ENCODE results near the gene ANKZF1. TPM values are rescaled to one million over a fixed set of nuclear protein-coding genes. Genes with fewer than 3 reads are reported as not detected.

The ANKZF1 gene
- total and polyA plus RNA-seq, 2 of the 4 experiments (the other 2 are of a cell fraction), result 18.6 to 33.8 TPM

GRCh38 chr2:219252900-219253752 is 23.5 kb downstream of the ANKZF1 start, which contains the start of gene TUBA4B:
TUBA4B (plus strand) TSS chr2:219253243; CDS start chr2:219253408, 165 bp downstream.
- H3K36me3 ChIP-seq (ENCODE audit: control insufficient read depth, insufficient read depth, low read length), result peaks cover 8% of the 10 kb centered on the region; the same call in 1 of the 2 replicates
- H3K4me1 ChIP-seq (ENCODE audit: control insufficient read depth, insufficient read depth, low read length), result peaks cover 40% of the 10 kb centered on the region
- TF ChIP-seq NFE2L2 (IDR thresholded peaks at IDR 0.05; ENCODE audit: low read depth, low read length) (peak; percentile 68), MXI1 (IDR thresholded peaks at IDR 0.05; ENCODE audit: borderline replicate concordance, low read depth, low read length) (0 out of 2 replicates have a peak, but pooled peaks have one; percentile 65), SMC3 (IDR thresholded peaks at IDR 0.05; ENCODE audit: low read depth, low read length) (no peak), ELK1 (IDR thresholded peaks at IDR 0.05; ENCODE audit: borderline replicate concordance, low read depth, low read length) (no peak), CHD1 (IDR thresholded peaks at IDR 0.05; ENCODE audit: low read depth, low read length) (no peak), BHLHE40 (IDR thresholded peaks at IDR 0.05; ENCODE audit: low read depth, low read length) (peak; percentile 80), MAFK (IDR thresholded peaks at IDR 0.05; ENCODE audit: low read depth, low read length) (no peak), FOS (IDR thresholded peaks at IDR 0.05; ENCODE audit: low read depth, low read length) (0 out of 2 replicates have a peak, but pooled peaks have one; percentile 9), USF2 (IDR thresholded peaks at IDR 0.05; ENCODE audit: low read depth, low read length) (peak; percentile 15), POLR2A (IDR thresholded peaks at IDR 0.05; ENCODE audit: low read depth, low read length) (no peak; the same call in 1 of the 2 replicates), RFX5 (IDR thresholded peaks at IDR 0.05; ENCODE audit: low read depth, low read length) (no peak), CEBPB (IDR thresholded peaks at IDR 0.05; ENCODE audit: low read depth, low read length) (no peak), RCOR1 (IDR thresholded peaks at IDR 0.05; ENCODE audit: insufficient replicate concordance, low read length) (peak; percentile 16), MAZ (IDR thresholded peaks at IDR 0.05; ENCODE audit: borderline replicate concordance, low read depth, low read length) (0 out of 2 replicates have a peak, but pooled peaks have one; percentile 13), RAD21 (IDR thresholded peaks at IDR 0.05; ENCODE audit: low read length) (no peak)

More at GRCh38 chr2:219252900-219253752, 23.5 kb downstream of the ANKZF1 start, which contains the start of gene TUBA4B:
- H3K4me3 ChIP-seq (ENCODE audit: insufficient read depth, low read depth, low read length), result peak within 1 kb of the TSS; percentile 57
- no peak within 1 kb of the TSS for H3K14ac ChIP-seq (replicated peaks; ENCODE audit: low read depth, low read length)
- no peak within 1 kb of the TSS; the same call in none of the 2 replicates for H4K5ac ChIP-seq (ENCODE audit: low read depth, low read length)
- peak within 1 kb of the TSS; percentile 96 for H3K4me2 ChIP-seq (ENCODE audit: low read depth, low read length)
- H3K9ac ChIP-seq (ENCODE audit: low read depth, low read length), result peak within 1 kb of the TSS; percentile 3; the same call in 1 of the 2 replicates
- H3K56ac ChIP-seq (ENCODE audit: extremely low read depth, insufficient read depth, low read length), result no peak within 1 kb of the TSS
- H3K18ac ChIP-seq (ENCODE audit: low read depth, low read length), result no peak within 1 kb of the TSS
- H4K91ac ChIP-seq (ENCODE audit: insufficient read depth, low read depth, low read length), result no peak within 1 kb of the TSS; the same call in 1 of the 2 replicates
- 0 out of 2 replicates have a peak, but pooled peaks cover 8% of the 10 kb centered on the region for H4K20me1 ChIP-seq (ENCODE audit: insufficient read depth, low read length)
- ChIA-PET CTCF (interaction anchor here (0.6 kb wide), 2 partner anchors 10 to 37 kb away, joined by 3 read pairs; no protein-coding TSS in a partner anchor), POLR2A (ENCODE audit: unreplicated experiment) (no interaction called here)
- peak within 1 kb of the TSS; percentile 81 for H2AK9ac ChIP-seq (replicated peaks; ENCODE audit: low read depth, low read length, poor library complexity)
- ATAC-seq (ENCODE audit: low read depth) (peak; percentile 4), DNase-seq (peak; percentile 50)
- intact Hi-C loops (cut with micrococcal nuclease) (no loop called here), in situ Hi-C loops (cut with MboI; ENCODE audit: low sequenced_read_pairs) (no loop called here), dilution Hi-C loops (cut with HindIII; ENCODE audit: low sequenced_read_pairs, unreplicated experiment) (no loop called here)
- peaks cover 13% of the 10 kb centered on the region for H3K27me3 ChIP-seq (ENCODE audit: control insufficient read depth, insufficient read depth, low read length)
- H2BK15ac ChIP-seq (ENCODE audit: low read depth, low read length), result no peak within 1 kb of the TSS
- no peak within 1 kb of the TSS; the same call in 1 of the 2 replicates for H3K27ac ChIP-seq (ENCODE audit: insufficient read depth, low read length)
- peak within 1 kb of the TSS; percentile 35 for H3K4ac ChIP-seq (ENCODE audit: low read depth, low read length)
- peak within 1 kb of the TSS; percentile 93 for H2AFZ ChIP-seq (replicated peaks; ENCODE audit: low read length, poor library complexity)
- no peak within 1 kb of the TSS for H2BK20ac ChIP-seq (ENCODE audit: low read depth, low read length)
- no peaks in the 10 kb centered on the region for H3K9me3 ChIP-seq (ENCODE audit: control insufficient read depth, insufficient read depth, low read length)
- peak within 1 kb of the TSS; percentile 76; the same call in 1 of the 2 replicates for H3K23ac ChIP-seq (ENCODE audit: low read depth, low read length)
- peaks cover 25% of the 10 kb centered on the region for H3K9me1 ChIP-seq (ENCODE audit: insufficient read depth, low read length)
- H2BK120ac ChIP-seq (ENCODE audit: low read depth, low read length), result peak within 1 kb of the TSS; percentile 19; the same call in 1 of the 2 replicates
- peak within 1 kb of the TSS in 1 of 2 experiments; percentile 40; a peak in 1 of 4 replicates for H4K8ac ChIP-seq (ENCODE audit: low read depth in 2 of 2, low read length in 2 of 2)
- H3K79me1 ChIP-seq (ENCODE audit: low read depth in 1 of 2, low read length in 2 of 2), result peaks cover under 1 to 9% of the 10 kb centered on the region in 2 experiments; a peak in 2 of 4 replicates
- H2BK5ac ChIP-seq (ENCODE audit: low read depth, low read length, poor library complexity, severe bottlenecking), result no peak within 1 kb of the TSS
- peak within 1 kb of the TSS; percentile 74; the same call in 1 of the 2 replicates for H2AK5ac ChIP-seq (ENCODE audit: low read depth, low read length)
- no TSS peak for BruUV-seq (replicated peaks)
- 13% methylated on average over 9 of the region's 49 CpGs; no CpG with 5 or more reads in 1 of the 2 experiments for WGBS, 2 experiments (ENCODE audit: extremely low coverage in 2 of 2, insufficient read length in 1 of 2)
